Activated T-helper 9 cell treated with anti-CD3 and anti-CD28 coated beads, Interleukin-2, amount 50 U/mL, for 16 hours (primary cell): ENCODE data around the gene PRDX5.

Experiments
- DNase-seq: peaks from one replicate; pipeline ENCODE4 v3.0.0-alpha.2; 2020; ENCODE audit warnings: low read depth

The PRDX5 gene

DNA sequence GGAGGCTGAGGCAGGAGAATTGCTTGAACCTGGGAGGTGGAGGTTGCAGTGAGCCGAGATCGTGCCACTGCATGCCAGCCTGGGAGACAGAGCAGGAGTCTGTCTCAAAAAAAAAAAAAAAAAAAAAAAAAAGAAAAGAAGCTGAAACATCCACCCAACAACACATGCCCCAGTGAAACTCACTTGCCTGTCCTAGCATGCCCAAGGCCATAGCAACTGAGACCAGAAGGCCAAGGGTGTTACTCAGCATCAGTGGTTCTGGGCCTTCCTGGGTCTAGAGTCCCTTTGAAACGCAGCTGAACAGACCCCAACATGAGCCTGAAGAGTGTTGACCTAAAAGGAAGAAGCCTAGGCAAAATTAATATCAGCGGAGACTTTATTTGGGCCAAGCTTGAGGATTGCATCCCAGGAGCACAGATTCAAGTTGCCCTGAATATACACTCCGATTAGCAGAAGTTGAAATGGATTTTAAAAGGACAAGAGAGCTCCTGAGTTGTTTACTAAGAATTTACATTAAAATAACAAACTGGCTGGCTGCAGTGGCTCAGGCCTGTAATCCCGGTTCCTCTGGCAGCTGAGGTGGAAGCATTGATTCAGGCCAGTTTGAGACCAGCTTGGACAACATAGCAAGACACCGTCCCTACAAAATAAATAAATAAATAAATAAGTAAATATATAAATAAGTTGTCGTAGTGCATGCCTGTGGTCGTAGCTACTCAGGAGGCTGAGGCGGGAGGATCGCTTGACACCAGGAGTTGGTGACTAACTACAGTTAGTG is 7.0 kb downstream of the PRDX5 start:
- no peak for DNase-seq

DNA sequence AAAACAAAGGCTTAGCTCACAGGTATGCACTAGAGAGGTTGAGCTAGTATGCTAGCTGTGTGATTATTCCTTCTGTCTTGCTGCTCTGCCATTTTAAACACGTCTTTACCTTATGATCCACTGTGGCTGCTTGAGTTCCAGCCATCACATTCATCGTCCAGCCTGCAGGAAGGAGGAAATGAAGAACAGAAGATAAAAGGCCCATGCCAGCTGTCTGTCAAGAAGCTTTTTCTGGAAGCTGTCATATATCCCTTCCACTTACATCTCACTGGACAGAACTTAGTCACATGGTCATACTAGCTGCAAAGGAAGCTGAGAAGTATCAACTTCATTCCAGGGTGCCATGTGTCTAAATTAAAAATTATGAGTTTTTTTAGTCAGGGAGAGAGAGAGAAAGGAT is 9.5 kb downstream of the PRDX5 start:
- DNase-seq = no peak

DNA sequence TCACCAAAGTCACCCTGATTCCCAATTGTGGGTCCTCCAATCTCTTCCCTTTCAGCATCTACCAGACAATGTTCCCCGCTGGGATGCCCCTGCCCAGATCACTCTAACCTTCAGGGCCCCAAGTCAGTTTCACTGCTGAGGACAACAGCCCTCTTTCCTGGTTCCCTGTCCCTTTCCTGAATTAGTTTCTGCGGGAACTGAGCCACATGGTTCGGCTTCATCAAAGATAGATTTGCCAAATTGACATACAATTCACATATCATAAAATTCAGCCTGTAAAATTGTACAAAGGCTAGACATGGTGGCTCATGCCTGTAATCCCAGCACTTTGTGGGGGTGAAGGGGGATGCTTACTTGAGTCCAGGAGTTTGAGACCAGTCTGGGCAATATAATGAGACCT is 10.1 kb downstream of the PRDX5 start:
- no peak for DNase-seq

DNA sequence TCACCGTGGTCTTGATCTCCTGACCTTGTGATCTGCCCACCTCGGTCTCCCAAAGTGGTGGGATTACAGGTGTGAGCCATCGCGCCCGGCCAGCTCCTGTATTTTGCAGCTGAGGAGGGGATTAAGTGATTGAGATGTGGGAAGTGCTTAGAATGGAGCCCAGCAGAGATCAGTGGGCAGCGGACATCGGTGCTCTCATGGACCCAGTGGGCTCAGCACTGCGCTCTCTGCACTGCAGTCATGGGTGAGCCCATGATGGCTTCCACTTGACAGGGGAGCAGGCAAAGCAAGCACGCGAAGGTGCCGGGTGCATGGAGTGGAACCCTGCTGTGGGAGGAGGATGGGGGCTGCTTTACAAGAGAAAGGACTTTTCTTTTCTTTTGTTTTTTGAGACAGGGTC is 13.0 kb downstream of the PRDX5 start:
- DNase-seq = no peak

DNA sequence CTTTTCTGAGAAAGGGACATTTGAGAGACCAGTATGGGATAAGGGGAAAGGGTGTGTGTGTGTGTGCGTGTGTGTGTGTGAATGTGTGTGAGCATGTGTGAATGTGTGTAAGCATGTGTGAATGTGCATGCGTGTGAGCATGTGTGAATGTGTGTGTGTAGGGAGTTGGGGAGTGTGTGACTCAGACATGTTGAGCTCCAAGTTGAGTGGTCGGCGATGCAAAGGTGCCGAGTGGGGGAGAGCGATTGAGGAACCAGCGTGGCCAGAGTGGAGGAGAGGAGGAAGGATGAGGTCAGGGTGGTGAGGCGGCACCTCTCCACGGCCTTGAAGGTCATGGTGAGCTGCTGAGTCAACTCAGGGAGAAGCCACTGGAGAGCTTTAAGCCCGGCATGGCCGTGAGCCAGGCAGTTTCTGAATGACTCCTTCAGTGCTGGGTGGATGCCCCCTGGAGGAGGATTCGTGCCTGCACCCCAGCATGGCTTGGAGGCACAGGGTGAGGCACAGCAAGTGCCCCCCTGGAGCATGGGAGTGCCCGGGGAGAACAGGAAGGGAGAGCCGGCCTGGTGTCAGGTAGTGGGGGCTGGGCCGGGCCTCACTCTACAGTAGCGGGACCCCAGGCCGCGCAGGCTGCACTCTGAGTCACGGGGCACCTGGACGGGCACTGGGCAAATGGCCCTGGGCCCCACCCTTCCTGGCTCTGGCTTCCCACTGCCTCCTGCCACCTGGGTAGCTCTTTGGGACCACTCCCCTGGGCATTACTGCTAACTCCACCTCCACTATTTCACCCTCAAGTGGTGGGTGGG is 13.8 kb downstream of the PRDX5 start:
- peak; percentile 53 for DNase-seq

DNA sequence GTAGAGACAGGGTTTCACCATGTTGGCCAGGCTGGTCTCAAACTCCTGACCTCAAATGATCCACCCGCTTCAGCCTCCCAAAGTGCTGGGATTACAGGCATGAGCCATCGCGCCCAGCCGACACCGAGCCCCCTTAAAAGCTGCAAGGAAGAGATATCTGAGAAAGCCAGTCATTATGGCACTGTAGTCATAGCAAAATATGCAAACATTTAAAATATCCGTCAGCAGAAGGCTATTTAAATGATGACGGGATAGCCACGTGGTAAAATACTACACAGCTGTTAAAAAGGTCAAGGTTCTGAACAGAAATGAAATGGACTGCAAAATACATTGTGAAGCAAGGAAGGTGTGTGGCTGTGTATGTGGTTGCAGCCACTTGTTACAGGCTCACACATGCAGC is 15.6 kb downstream of the PRDX5 start:
- no peak for DNase-seq

DNA sequence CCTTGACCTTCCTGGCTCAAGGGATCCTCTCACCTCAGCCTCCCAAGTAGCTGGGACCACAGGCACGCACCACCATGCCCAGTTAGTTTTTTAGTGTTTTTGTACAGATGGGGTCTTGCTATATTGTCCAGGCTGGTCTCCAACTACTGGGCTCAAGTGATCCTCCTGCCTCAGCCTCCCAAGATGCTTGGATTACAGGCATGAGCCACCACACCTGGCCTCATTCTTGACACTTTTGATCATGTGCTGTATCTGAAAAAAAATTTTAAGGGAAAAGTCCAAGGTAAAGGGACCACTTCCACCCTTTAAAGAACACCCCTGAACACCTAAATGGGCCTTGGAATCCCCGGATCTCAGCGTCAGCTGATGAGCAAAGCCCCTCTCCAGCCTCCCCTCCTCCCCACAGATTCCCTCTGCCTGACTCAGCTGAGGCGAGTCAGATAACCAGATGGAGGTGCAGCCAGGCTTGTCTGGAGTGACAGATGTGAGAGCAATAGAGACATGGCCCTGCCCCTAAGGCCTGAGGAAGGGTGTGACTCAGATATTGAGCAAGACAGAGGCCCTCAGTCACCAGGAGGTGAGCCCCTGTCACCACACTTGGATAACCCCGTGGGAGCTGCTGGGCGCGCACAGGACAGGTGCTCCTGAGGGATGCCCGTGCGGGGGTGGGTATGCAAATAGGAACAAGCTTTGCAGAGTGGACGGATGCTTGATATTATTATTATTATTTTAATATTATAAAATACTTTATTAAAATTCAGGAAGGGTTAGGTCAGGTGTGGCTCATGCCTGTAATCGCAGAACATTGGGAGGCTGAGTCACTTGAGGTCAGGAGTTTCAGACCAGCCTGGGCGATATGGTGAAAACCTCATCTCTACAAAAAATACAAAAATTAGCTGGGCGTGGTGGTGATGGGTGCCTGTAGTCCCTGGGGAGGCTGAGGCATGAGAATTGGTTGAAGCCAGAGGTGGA is 17.1 kb downstream of the PRDX5 start:
- DNase-seq = no peak

DNA sequence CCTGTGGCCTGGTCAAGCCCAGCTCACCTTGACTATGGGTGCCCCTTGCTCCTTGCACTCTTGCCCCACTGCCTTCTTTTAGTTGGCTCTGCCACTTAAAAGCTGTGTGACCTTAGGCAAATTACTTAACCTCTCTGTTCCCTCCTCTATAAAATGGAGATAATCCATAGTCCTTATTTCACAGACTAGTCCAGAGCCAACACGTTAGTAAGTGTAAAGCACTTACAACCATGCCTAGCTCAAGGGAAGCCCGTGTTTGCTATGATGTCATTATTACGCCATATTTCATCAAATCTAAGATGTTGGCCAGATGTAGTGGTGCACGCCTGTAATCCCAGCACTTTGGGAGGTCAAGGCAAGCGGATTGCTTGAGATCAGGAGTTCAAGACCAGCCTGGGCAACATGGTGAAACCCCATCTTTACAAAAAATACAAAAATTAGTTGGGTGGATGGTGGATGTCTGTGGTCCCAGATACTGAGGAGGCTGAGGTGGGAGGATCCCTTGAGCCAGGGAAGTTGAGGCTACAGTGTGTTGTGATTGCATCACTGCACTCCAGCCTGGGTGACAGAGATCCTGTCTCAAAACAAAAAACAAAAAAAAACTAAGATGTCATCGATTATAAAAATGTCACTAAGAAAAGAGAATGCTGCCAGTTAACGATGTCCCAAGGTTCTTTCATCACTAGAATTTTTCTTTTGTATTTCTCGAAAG is 19.8 kb downstream of the PRDX5 start:
- no peak for DNase-seq

DNA sequence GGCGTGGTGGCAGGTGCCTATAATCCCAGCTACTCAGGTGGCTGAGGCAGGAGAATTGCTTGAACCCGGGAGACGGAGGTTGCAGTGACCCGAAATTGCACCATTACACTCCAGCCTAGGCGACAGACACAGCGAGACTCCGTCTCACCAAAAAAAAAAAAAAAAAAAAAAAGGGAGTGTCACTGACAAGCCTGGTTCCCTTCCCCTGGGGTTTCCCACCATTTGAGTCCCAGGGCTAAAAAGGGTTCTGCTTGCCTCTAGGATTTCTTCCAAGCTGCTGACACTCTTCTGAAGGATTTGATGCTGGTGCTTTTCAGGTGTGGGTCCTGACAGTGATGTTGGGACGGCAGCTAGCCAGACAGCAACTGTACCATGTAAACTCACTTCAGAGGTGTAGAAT is 20.8 kb downstream of the PRDX5 start:
- no peak for DNase-seq

DNA sequence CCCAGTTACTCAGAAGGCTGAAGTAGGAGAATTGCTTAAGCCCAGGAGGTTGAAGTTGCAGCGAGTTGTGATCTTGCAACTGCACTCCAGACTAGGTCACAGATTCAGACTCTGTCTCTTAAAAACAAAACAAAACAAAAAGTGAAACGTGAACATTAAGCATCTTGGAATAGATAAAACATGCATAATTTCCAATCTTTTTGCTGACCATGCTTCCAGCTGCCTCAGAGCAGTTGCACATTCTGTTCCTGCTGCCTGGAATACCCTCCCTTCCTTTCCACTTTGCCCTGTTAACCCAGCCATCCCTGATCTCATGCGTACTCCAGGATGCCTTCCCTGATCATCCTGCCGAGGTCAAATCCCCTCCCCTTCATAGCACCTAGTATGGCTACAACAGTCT is 21.4 kb downstream of the PRDX5 start:
- no peak for DNase-seq

DNA sequence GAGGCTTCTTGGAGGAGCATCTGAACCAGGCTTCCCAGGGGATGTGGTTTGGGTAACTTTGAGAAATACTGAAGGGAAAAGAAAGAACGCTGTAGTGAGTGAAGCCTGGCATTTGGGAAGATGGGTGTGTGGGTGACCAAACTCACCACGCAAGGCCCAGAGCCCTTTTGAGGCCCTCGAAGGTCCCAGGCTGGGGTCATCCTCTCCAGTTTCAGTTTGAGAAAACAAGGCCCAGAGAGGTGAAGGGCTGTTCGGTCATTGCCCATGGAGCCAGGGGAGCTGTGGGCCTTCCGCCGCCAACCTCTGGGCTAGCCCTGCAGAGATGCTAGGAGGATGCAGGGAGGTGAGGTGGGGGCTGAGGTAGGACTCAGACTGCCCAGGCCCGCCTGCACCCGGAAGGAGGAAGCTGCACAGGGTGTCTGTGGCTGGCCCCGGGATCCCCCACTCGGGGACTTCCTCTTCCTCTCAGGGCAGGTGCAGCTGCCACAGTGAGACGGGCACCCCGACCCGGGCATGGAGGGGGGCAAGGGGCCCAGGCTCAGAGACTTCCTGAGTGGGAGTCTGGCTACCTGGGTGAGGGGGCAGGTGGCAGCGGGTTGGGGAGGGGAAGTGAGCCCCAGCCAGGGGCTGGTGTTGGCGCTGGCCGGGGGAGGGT is 22.0 kb downstream of the PRDX5 start, which contains the start of gene CCDC88B:
TSS of gene CCDC88B (plus strand) at position 451 of the 655 bp plus-strand sequence. CDS start at position 514, 63 bp downstream.
- DNase-seq = peak; percentile 78

DNA sequence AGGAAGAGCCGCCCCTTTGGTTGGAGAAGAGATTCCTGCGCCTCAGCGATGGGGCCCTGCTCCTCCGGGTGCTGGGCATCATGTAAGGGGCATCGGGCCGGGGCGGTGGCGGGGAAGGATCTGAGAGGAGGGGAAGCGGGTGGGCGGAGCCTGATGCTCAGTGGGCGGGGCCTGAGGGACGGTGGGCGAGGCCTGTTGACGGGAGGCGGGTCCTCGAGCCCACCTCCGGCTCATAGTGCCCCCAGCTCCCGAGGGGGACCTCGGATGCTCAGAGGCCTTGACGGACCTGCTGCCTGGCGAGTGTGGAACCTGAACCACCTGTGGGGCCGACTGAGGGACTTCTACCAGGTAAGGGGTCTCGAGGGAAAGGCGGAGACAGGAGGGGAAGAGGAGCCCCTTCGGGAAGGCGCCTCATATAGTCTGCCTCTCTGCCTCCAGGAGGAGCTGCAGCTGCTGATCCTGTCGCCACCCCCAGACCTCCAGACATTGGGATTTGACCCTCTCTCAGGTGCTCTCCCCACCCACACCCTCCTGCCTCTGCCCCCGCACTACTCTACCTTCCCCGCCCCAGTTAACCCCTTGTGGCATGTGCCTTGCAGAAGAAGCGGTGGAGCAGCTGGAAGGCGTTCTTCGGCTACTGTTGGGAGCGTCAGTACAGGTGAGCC is 22.9 kb downstream of the PRDX5 start:
- DNase-seq = peak; percentile 71

DNA sequence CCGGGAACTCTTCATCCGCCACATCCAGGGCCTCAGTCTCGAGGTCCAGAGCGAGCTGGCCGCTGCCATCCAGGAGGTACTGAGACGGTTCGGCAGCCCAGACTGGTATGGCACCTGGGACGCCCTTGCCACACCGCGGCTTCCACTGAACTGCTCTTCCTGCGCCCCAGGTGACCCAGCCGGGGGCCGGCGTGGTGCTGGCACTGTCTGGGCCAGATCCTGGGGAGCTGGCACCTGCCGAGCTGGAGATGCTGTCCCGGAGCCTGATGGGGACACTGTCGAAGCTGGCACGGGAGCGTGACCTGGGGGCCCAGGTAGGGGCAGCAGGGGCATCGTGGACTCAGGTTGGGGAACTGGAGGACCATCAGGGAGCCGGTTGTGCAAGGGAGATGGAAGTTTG is 23.5 kb downstream of the PRDX5 start:
- DNase-seq = no peak

DNA sequence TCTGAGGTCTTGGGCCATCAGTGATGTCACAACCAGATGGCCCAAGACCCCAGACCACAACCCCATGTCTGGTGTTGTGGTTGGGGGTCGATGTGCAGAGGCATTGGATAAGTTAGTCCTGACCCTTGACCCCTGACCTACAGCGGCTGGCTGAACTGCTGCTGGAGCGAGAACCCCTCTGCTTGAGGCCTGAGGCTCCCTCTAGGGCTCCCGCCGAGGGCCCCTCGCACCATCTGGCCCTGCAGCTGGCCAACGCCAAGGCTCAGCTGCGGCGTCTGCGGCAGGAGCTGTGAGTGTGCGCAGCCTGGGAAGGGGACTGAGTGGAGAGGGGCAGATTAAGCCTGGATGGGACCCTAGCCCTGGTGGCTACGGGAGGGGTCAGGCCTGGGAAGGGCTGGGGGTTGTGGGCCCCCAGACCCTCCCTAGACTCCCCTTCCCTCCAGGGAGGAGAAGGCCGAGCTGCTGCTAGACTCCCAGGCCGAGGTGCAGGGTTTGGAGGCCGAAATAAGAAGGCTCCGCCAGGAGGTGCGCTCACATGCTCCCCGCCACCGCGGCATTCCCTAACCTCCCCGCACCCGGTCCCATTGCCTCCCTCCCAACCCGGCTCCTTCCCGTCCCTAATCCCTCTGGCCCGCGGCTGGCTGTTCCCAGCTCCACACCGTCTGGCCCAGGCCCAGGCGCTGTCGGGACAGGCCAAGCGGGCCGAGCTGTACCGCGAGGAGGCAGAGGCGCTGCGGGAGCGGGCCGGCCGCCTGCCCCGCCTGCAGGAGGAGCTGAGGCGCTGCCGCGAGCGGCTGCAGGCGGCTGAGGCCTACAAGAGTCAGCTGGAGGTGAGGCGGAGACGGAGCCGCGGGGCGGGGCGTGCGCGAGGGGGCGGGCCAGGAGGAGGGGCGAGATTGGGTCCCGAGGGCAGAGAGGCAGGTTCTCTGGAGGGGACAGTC is 24.2 kb downstream of the PRDX5 start:
- DNase-seq = peak; percentile 84

DNA sequence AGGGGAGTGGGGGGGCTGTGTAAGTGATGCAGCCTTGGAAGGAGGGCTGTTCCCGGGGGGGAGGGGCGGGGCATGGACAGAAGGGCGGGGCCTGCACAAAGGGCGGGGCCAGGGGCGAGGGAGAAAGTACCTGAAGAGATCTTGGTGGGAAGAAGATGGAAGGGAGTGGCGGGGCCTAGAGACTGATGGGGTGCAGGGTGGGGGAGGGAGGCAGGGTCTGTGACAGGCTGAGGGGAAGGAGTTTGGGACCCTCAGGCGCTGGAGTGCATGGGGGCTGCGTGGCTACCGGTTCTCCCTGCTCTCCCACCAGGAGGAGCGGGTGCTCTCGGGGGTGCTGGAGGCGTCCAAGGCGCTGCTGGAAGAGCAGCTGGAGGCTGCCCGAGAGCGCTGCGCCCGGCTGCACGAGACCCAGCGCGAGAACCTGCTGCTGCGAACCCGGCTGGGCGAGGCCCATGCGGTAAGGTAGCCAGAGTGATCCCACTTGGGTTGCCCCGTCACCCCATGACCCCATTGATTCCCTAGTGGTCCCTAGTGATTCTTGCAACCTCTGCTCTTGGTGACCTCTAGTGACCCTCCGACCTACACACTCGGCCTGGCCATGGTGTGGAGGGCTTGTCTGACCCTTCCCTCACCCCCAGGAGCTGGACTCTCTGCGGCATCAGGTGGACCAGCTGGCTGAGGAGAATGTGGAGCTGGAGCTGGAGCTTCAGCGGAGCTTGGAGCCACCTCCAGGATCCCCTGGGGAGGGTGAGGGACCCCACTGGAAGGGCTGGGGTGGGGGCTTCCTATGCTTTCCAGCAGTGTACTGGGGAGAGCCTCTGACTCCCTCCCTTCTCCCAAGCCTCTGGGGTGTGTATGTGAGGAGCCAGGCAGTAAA is 25.2 kb downstream of the PRDX5 start:
- DNase-seq = no peak

DNA sequence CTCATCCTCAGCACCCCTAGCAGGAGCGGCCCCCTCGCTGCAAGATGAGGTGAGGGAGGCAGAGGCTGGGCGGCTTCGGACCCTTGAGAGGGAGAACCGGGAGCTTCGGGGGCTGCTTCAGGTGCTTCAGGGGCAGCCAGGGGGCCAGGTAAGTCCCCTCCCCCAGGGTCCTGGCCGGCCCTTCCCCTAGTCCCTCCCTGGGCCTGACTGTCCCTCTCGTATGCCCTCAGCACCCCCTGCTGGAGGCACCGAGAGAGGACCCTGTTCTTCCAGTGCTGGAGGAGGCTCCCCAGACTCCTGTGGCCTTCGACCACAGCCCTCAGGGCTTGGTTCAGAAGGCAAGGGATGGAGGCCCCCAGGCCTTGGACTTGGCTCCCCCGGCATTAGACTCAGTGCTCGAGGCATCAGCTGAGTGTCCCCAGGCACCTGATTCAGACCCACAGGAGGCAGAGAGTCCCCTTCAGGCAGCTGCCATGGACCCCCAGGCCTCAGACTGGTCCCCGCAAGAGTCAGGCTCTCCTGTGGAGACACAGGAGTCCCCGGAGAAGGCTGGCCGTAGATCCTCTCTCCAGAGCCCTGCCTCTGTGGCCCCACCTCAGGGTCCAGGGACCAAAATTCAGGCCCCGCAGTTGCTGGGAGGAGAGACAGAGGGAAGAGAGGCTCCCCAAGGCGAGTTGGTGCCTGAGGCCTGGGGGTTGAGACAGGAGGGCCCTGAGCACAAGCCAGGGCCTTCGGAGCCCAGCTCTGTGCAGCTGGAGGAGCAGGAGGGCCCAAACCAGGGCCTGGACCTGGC is 26.0 kb downstream of the PRDX5 start:
- no peak for DNase-seq

DNA sequence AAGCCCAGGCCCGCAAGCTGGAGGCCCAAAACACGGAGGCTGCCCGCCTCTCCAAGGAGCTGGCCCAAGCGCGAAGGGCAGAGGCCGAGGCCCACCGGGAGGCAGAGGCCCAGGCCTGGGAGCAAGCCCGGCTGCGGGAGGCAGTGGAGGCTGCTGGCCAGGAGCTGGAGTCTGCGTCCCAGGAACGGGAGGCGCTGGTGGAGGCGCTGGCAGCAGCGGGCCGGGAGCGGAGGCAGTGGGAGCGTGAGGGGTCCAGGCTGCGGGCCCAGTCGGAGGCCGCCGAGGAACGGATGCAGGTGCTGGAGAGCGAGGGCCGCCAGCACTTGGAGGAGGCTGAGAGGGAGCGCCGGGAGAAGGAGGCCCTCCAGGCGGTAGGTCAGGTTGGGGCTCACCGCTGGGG is 26.9 kb downstream of the PRDX5 start:
- DNase-seq = no peak
